Activated naive CD4-positive, alpha-beta T cell treated with anti-CD3 and anti-CD28 coated beads for 36 hours (primary cell): ENCODE results near the gene THRAP3. TPM values are rescaled to one million over a fixed set of nuclear protein-coding genes. Genes with fewer than 3 reads are reported as not detected.
A peak's percentile ranks its signal among the peaks of the same experiment; 100 is the strongest.
"Not testable (repeated sequence)": the region's sequence is repeated elsewhere in the genome, so short reads cannot be mapped to it uniquely, and the experiment has no call there.

Experiments used
- CTCF ChIA-PET: fragments of 350-600 bp; sonication (Branson Sonifier 250); formaldehyde crosslinking; loops from one replicate; lab custom pipeline; 2021; ENCODE audit warnings: antibody characterized with exemption; lab: Charles Lee
- DNase-seq: peaks from one replicate; pipeline ENCODE4 v3.0.0-alpha.2; 2020
- H3K27ac Mint-ChIP-seq: one replicate; pipeline ENCODE4 v1.8.0; 2021; ENCODE audit warnings: mild to moderate bottlenecking, mixed read lengths
- H3K27me3 Mint-ChIP-seq: one replicate; pipeline ENCODE4 v1.8.0; 2021; ENCODE audit warnings: low read depth, mixed read lengths
- H3K36me3 Mint-ChIP-seq: one replicate; pipeline ENCODE4 v1.8.0; 2021; ENCODE audit warnings: low read depth, mixed read lengths
- H3K4me1 Mint-ChIP-seq: one replicate; pipeline ENCODE4 v1.8.0; 2021; ENCODE audit warnings: low read depth, mixed read lengths
- H3K4me3 Mint-ChIP-seq: one replicate; pipeline ENCODE4 v1.8.0; 2021; ENCODE audit warnings: mild to moderate bottlenecking, moderate library complexity, mixed read lengths
- H3K9me3 Mint-ChIP-seq: one replicate; pipeline ENCODE4 v1.8.0; 2021; ENCODE audit warnings: mixed read lengths
- intact Hi-C: fragments of 100-400 bp; cut with micrococcal nuclease; formaldehyde crosslinking; loops from one replicate; pipeline ENCODE4 v1.15.1; 2023
- total RNA-seq, 2 experiments: library from RNA; stranded (reverse); gene quantifications; one replicate each; pipeline ENCODE4 v1.2.3, GENCODE V29; 2021

Gene THRAP3
- total RNA-seq, 2 experiments from 2014 or later = 128 to 133 TPM

DNA sequence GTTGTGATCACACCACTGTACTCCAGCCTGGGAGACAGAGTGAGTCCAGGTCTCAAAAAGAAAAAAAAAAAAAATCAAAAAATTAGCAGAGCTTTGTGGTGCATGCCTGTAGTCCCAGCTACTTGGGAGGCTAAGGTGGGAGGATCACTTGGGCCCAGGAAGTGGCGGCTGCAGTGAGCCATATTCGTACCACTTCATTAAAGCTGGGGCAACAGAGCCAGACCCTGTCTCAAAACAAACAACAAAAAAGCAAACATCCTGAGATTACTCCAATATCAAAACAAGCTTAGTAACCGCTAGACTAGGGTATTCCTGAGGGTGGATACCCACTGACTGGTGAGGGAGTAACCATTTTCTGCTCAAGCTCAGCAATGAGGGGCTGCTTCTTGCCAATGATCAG, 12.9 kb upstream of the THRAP3 start:
- no peak for DNase-seq
- Mint-ChIP-seq H3K36me3 (no peaks in the 10 kb centered on the region), H3K4me3 (no peak overlapping the region), H3K4me1 (peaks cover 10% of the 10 kb centered on the region), H3K27ac (no peak overlapping the region), H3K27me3 (no peaks in the 10 kb centered on the region), H3K9me3 (no peaks in the 10 kb centered on the region)
- intact Hi-C loops = no loop called here
- CTCF ChIA-PET = interaction anchor here (0.6 to 1.6 kb wide), 4 partner anchors 12 to 89 kb away, joined by 3 to 5 read pairs (median 4); no protein-coding TSS in a partner anchor

- intact Hi-C loops = no loop called here
- H3K9me3 Mint-ChIP-seq = no peaks in the 10 kb centered on the region
- no peak overlapping the region for H3K27ac Mint-ChIP-seq
- peaks cover 4% of the 10 kb centered on the region for H3K4me1 Mint-ChIP-seq
- CTCF ChIA-PET = interaction anchor here (0.6 to 1.6 kb wide), 4 partner anchors 11 to 402 kb away, joined by 3 to 5 read pairs (median 4); no protein-coding TSS in a partner anchor
- DNase-seq = no peak
- H3K4me3 Mint-ChIP-seq = no peak overlapping the region
- no peaks in the 10 kb centered on the region for H3K36me3 Mint-ChIP-seq
- no peaks in the 10 kb centered on the region for H3K27me3 Mint-ChIP-seq
Measured at GRCh38 chr1:36211841-36212240, 12.4 kb upstream of the THRAP3 start.

- Mint-ChIP-seq H3K4me1 (peaks cover 4% of the 10 kb centered on the region), H3K27me3 (no peaks in the 10 kb centered on the region), H3K4me3 (no peak overlapping the region), H3K9me3 (no peaks in the 10 kb centered on the region), H3K36me3 (no peaks in the 10 kb centered on the region), H3K27ac (no peak overlapping the region)
- DNase-seq = no peak
- intact Hi-C loops = no loop called here
- CTCF ChIA-PET = interaction anchor here (0.7 to 1.6 kb wide), 2 partner anchors 25 to 108 kb away, joined by 3 to 5 read pairs; no protein-coding TSS in a partner anchor
Measured at GRCh38 chr1:36212782-36213181, 11.5 kb upstream of the THRAP3 start.

DNA sequence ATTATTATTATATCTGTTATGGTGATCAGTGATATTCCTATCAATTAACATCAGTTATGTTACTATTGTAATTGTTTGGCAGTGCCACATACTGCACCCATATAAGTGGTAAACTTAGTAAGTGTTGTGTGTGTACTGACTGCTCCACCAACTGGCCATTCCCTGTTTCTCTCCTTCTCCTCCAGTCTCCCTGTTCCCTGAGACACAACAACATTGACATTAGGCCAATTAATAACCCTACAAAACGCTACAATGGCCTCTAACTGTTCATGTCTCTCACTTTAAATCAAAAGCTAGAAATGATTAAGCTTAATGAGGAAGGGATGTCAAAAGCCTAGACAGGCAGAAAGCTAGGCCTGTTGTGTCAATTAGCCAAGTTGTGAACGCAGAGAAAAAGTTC, 6.6 kb upstream of the THRAP3 start:
- intact Hi-C loops = no loop called here
- CTCF ChIA-PET = no interaction called here
- DNase-seq = no peak
- Mint-ChIP-seq H3K27ac (no peak overlapping the region), H3K4me3 (no peak overlapping the region), H3K9me3 (no peaks in the 10 kb centered on the region), H3K36me3 (no peaks in the 10 kb centered on the region), H3K4me1 (peaks cover 9% of the 10 kb centered on the region), H3K27me3 (no peaks in the 10 kb centered on the region)

DNA sequence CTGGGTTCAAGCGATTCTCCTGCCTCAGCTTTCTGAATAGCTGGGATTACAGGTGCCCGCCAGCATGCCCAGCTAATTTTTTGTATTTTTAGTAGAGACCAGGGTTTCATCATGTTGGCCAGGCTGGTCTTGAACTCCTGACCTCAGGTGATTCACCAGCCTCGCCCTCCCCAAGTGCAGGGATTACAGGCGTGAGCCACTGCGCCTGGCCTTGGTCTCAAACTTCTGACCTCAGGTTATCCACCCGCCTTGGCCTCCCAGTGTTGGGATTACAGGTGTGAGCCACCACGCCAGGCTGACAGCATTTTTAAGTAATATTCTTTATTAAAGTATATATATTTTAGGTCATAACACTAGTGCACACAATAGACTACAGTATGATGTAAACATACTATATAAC, 2.3 kb upstream of the THRAP3 start:
- H3K4me3 Mint-ChIP-seq, H3K27me3 Mint-ChIP-seq, H3K27ac Mint-ChIP-seq, H3K9me3 Mint-ChIP-seq, DNase-seq: not testable (repeated sequence)
- peaks cover 17% of the 10 kb centered on the region for H3K36me3 Mint-ChIP-seq
- H3K4me1 Mint-ChIP-seq = peaks cover 32% of the 10 kb centered on the region
- intact Hi-C loops = loop anchor here (5.0 kb wide), 1 partner anchor 1255 kb away; no protein-coding TSS in a partner anchor
- CTCF ChIA-PET = interaction anchor here (0.6 to 1.1 kb wide), 2 partner anchors 29 to 52 kb away, joined by 3 to 6 read pairs; no protein-coding TSS in a partner anchor

DNA sequence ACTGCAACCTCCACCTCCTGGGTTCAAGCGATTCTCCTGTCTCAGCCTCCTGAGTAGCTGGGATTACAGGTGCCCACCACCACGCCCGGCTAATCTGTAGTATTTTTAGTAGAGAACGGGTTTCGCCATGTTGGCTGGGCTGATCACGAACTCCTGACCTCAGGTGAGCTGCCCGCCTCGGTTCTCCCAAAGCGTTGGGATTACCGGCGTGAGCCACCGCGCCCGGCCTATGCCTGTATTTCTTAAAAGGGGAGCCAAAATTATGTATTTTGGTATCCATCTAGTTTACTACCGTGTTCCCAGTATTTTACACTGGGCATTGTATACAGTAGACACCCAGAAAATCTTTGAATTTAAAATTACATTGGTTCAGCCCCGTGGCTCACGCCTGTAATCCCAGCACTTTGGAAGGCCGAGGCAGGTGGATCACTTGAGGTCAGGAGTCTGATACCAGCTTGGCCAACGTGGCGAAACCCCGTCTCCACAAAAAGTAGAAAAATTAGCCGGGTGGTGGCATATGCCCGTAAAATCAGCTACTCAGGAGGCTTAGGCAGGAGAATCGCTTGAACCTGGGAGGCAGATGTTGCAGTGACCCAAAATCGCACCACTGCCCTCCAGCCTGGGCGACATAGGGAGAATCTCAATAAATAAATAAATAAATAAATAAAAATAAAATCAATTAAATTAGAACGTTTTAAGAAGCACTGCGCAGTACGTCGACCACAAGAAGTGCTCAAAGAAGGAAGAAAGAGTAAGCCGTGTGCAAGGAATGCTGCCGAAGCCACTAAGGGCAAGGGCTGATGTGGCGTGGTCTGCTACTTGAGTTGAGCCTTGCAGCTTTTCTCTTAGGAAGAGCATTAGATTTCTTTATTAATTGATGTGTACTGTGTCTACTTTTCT, 1.5 kb upstream of the THRAP3 start:
- Mint-ChIP-seq H3K36me3 (peaks cover 21% of the 10 kb centered on the region), H3K4me1 (peaks cover 33% of the 10 kb centered on the region), H3K27ac (peak overlapping the region; percentile 98), H3K27me3 (no peaks in the 10 kb centered on the region), H3K4me3 (peak overlapping the region; percentile 90), H3K9me3 (no peaks in the 10 kb centered on the region)
- DNase-seq = no peak
- intact Hi-C loops = loop anchor here (5.0 kb wide), 1 partner anchor 1255 kb away; no protein-coding TSS in a partner anchor
- CTCF ChIA-PET = interaction anchor here (0.9 to 2.7 kb wide), 5 partner anchors 11 to 73 kb away, joined by 3 to 24 read pairs (median 9); partner anchors contain the start of gene TRAPPC3

DNA sequence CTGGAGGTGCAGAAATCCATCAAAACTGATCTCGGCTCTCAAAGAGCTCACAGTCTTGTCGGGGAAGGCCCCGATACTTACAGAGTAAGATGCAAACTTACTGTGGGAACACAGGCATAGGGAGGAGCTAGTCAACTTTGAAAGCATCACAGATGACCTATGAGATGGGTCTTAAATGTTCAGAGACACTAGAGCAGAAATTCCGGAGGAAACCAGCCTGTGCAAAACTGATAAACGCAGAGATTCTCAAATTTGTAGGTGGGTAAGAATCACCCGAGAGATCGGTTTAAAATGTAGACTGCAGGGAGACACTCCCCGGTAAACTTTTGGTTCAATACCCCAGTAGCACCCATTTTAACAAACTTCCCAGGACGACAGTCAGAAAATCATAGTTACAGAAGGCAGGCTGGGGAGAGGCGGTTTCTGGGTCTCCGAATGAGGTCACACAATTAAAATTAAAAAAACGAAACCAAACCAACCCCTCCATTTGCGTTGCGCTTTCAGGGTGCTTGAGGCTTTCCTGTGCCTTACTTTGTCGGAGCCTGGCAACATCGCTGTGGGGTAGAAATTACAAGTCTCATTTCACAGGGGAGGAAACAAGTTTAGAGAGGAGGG, 755 bp upstream of the THRAP3 start:
- Mint-ChIP-seq H3K36me3 (peaks cover 25% of the 10 kb centered on the region), H3K27ac (peak overlapping the region; percentile 98), H3K4me1 (peaks cover 37% of the 10 kb centered on the region), H3K4me3 (peak overlapping the region; percentile 90), H3K9me3 (no peaks in the 10 kb centered on the region), H3K27me3 (no peaks in the 10 kb centered on the region)
- CTCF ChIA-PET = interaction anchor here (0.9 to 2.7 kb wide), 8 partner anchors 12 to 83 kb away, joined by 3 to 24 read pairs (median 4); partner anchors contain the start of genes SH3D21 and TRAPPC3
- intact Hi-C loops = loop anchor here (5.0 kb wide), 1 partner anchor 1254 kb away; no protein-coding TSS in a partner anchor
- peak; percentile 69 for DNase-seq

GRCh38 chr1:36224537-36225282, 467 bp downstream of the THRAP3 start:
- CTCF ChIA-PET = interaction anchor here (0.9 to 2.7 kb wide), 10 partner anchors 22 to 195 kb away, joined by 3 to 24 read pairs (median 4); partner anchors contain the start of genes SH3D21 and TRAPPC3
- no peak for DNase-seq
- Mint-ChIP-seq H3K4me3 (peak overlapping the region; percentile 90), H3K9me3 (no peaks in the 10 kb centered on the region), H3K4me1 (peaks cover 38% of the 10 kb centered on the region), H3K36me3 (peaks cover 25% of the 10 kb centered on the region), H3K27me3 (no peaks in the 10 kb centered on the region), H3K27ac (peak overlapping the region; percentile 98)
- intact Hi-C loops = loop anchor here (1.0 to 5.0 kb wide), 10 partner anchors 57 to 1253 kb away; partner anchors contain the start of genes AGO3, MRPS15, OSCP1 and TRAPPC3

DNA sequence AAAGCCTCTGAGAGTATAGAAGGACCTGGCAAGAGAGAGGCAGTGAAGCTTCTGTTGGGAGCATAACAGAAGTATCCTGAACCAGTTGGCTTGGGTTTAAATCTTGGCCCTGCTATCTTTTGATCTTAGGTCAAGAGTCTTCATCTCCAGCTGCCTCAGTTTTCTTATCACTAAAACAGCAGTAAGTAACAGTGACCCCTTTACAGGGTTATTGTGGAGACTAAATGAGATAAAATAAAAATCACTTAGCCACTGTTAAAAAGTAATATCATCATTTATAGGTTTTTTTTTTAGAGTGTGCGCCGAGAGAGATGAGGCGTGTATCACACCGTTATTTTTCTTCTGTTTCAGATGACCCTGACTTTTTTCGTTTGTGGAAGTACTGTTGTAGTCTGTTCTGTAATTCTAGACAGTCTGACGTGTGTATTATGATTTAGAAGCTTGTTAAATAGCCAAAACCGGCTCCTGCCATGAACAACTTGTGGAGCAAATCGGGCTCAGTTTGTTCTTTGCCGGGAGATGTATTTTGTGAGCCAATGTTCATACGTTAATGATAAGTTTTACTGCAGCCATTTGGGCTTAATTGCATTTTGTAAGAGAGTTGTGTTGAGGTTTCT, 1.1 kb downstream of the THRAP3 start:
- peaks cover 25% of the 10 kb centered on the region for H3K36me3 Mint-ChIP-seq
- intact Hi-C loops = loop anchor here (2.0 kb wide), 1 partner anchor 295 kb away; the partner anchor contains the start of gene AGO3
- H3K27me3 Mint-ChIP-seq = no peaks in the 10 kb centered on the region
- CTCF ChIA-PET = interaction anchor here (0.6 to 2.7 kb wide), 7 partner anchors 22 to 76 kb away, joined by 3 to 24 read pairs (median 4); partner anchors contain the start of gene TRAPPC3
- peak overlapping the region; percentile 90 for H3K4me3 Mint-ChIP-seq
- H3K27ac Mint-ChIP-seq = peak overlapping the region; percentile 98
- H3K9me3 Mint-ChIP-seq = no peaks in the 10 kb centered on the region
- DNase-seq = no peak
- peaks cover 39% of the 10 kb centered on the region for H3K4me1 Mint-ChIP-seq

- H3K9me3 Mint-ChIP-seq, H3K4me3 Mint-ChIP-seq, DNase-seq, intact Hi-C loops, H3K27me3 Mint-ChIP-seq, CTCF ChIA-PET, H3K27ac Mint-ChIP-seq: not testable (repeated sequence)
- Mint-ChIP-seq H3K4me1 (peaks cover 59% of the 10 kb centered on the region), H3K36me3 (peaks cover 32% of the 10 kb centered on the region)
Measured at GRCh38 chr1:36230279-36230678, 6.0 kb downstream of the THRAP3 start.

DNA sequence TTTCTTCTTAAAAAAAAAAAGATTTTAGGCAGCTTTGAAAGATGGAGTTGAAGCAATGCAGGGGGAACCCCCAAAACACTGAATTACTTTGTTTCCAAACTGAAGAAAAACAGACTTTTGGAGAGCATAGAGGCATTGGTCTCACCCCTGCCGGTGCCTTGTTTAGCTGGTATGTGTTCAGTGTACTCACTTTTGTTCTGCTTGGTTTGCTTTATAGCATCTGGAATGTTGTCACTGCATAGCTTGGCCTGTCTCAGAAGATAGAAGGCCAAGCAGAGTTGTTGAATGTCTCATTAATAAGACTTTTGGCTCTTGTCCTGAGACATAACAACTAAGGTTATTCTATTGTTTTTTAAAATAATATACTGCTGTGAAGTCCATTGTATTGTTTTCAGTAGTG, 6.9 kb downstream of the THRAP3 start:
- CTCF ChIA-PET = no interaction called here
- no peak for DNase-seq
- intact Hi-C loops = no loop called here
- Mint-ChIP-seq H3K4me1 (peaks cover 58% of the 10 kb centered on the region), H3K9me3 (no peaks in the 10 kb centered on the region), H3K27me3 (no peaks in the 10 kb centered on the region), H3K27ac (no peak overlapping the region), H3K4me3 (no peak overlapping the region), H3K36me3 (peaks cover 26% of the 10 kb centered on the region)
